HG02981 (cell line): ENCODE results near the gene CFAP299.
"Not testable (repeated sequence)": the region's sequence is repeated elsewhere in the genome, so short reads cannot be mapped to it uniquely, and the experiment has no call there.

Experiments
- ATAC-seq: cut with Tn5 transposase; IDR thresholded peaks from one replicate; pipeline ENCODE4 v1.9.1; 2021; ENCODE audit warnings: mild to moderate bottlenecking, moderate library complexity; ENCODE audit not compliant: unreplicated experiment

Gene CFAP299

GRCh38 chr4:80705311-80705710 lies 369.8 kb downstream of the CFAP299 start:
- no peak for ATAC-seq

- no peak for ATAC-seq
Observed at GRCh38 chr4:80709082-80709869, 373.7 kb downstream of the CFAP299 start.

GRCh38 chr4:80710748-80711451 lies 375.4 kb downstream of the CFAP299 start:
- no peak for ATAC-seq

GRCh38 chr4:80711956-80712355 lies 376.4 kb downstream of the CFAP299 start:
- ATAC-seq = no peak

GRCh38 chr4:80713409-80713808 lies 377.9 kb downstream of the CFAP299 start:
- no peak for ATAC-seq

- no peak for ATAC-seq
Observed at GRCh38 chr4:80717204-80717603, 381.7 kb downstream of the CFAP299 start.

- no peak for ATAC-seq
Observed at GRCh38 chr4:80726471-80726870, 390.9 kb downstream of the CFAP299 start.

- no peak for ATAC-seq
Observed at GRCh38 chr4:80730158-80730557, 394.6 kb downstream of the CFAP299 start.

GRCh38 chr4:80731436-80731835 lies 395.9 kb downstream of the CFAP299 start:
- no peak for ATAC-seq

GRCh38 chr4:80732010-80732409 lies 396.5 kb downstream of the CFAP299 start:
- ATAC-seq = no peak

GRCh38 chr4:80740375-80740774 lies 404.8 kb downstream of the CFAP299 start:
- ATAC-seq = no peak

GRCh38 chr4:80749558-80749957 lies 414.0 kb downstream of the CFAP299 start:
- ATAC-seq = not testable (repeated sequence)

GRCh38 chr4:80751200-80751599 lies 415.7 kb downstream of the CFAP299 start:
- no peak for ATAC-seq

GRCh38 chr4:80767944-80768343 lies 432.4 kb downstream of the CFAP299 start:
- no peak for ATAC-seq

- no peak for ATAC-seq
Observed at GRCh38 chr4:80776168-80776567, 440.6 kb downstream of the CFAP299 start.

GRCh38 chr4:80781431-80781830 lies 445.9 kb downstream of the CFAP299 start:
- no peak for ATAC-seq

GRCh38 chr4:80787306-80787705 lies 451.8 kb downstream of the CFAP299 start:
- ATAC-seq = no peak

GRCh38 chr4:80788798-80789197 lies 453.3 kb downstream of the CFAP299 start:
- no peak for ATAC-seq

GRCh38 chr4:80790152-80790551 lies 454.6 kb downstream of the CFAP299 start:
- no peak for ATAC-seq

GRCh38 chr4:80793660-80794059 lies 458.1 kb downstream of the CFAP299 start:
- not testable (repeated sequence) for ATAC-seq

GRCh38 chr4:80798082-80798481 lies 462.6 kb downstream of the CFAP299 start:
- ATAC-seq = no peak

- not testable (repeated sequence) for ATAC-seq
Observed at GRCh38 chr4:80800719-80801118, 465.2 kb downstream of the CFAP299 start.
